EH (cell line): ENCODE data around the gene STAMBPL1.

Source experiments
- DNase-seq: peaks from one replicate; pipeline ENCODE4 v3.0.0-alpha.2; 2015; ENCODE audit warnings: low read depth

Gene STAMBPL1

GRCh38 chr10:88952647-88953111 lies 72.6 kb downstream of the STAMBPL1 start, which contains the start of gene ACTA2:
TSS of gene ACTA2 (minus strand) at chr10:88952773. CDS start at chr10:88948930, 3,843 bp downstream.
- peak; percentile 94 for DNase-seq

GRCh38 chr10:88953662-88954061 lies 73.6 kb downstream of the STAMBPL1 start:
- no peak for DNase-seq

- DNase-seq: no peak
Observed at GRCh38 chr10:88954458-88955083, 74.5 kb downstream of the STAMBPL1 start.

- DNase-seq: no peak
Observed at GRCh38 chr10:88957381-88957780, 77.3 kb downstream of the STAMBPL1 start.

GRCh38 chr10:88958721-88959120 lies 78.7 kb downstream of the STAMBPL1 start:
- DNase-seq: no peak

GRCh38 chr10:88960802-88961201 lies 80.8 kb downstream of the STAMBPL1 start:
- DNase-seq: no peak

- DNase-seq: no peak
Observed at GRCh38 chr10:88961266-88961665, 81.2 kb downstream of the STAMBPL1 start.

GRCh38 chr10:88962336-88962735 lies 82.3 kb downstream of the STAMBPL1 start:
- no peak for DNase-seq

- no peak for DNase-seq
Observed at GRCh38 chr10:88963318-88963717, 83.3 kb downstream of the STAMBPL1 start.

GRCh38 chr10:88964360-88964759 lies 84.3 kb downstream of the STAMBPL1 start:
- DNase-seq: no peak

GRCh38 chr10:88964869-88965415 lies 84.9 kb downstream of the STAMBPL1 start:
- DNase-seq: peak; percentile 88

GRCh38 chr10:88966797-88967196 lies 86.8 kb downstream of the STAMBPL1 start:
- peak; percentile 71 for DNase-seq

GRCh38 chr10:88968391-88968790 lies 88.3 kb downstream of the STAMBPL1 start:
- peak; percentile 78 for DNase-seq

GRCh38 chr10:88971221-88972061 lies 91.4 kb downstream of the STAMBPL1 start:
- DNase-seq: peak; percentile 63
